ENCODE data around the gene SLC25A11. TPM values are rescaled to one million over a fixed set of nuclear protein-coding genes. Genes with fewer than 3 reads are reported as not detected.

The SLC25A11 gene
- total RNA-seq, 1 donor from 2014 or later: 59.5 TPM

DNA sequence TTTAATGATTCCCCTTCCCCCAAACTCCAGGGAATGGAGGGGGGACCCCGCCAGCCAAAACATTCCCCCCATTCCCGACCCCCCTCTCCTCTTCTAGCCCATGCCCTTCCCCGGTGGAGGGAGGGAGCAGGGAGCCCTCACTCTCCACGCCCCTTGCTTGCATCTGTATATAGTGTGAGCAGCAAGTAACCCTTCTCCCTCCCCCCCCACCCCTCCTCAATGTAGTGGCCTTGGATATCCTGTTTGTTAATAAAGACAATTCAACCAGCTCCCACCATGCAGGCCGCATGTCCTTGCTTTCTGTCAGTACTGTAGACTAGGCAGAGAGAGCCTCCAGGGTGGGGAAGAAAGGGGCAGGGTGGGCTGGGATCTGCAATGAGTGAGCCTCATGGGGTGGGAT is 42.1 kb downstream of the SLC25A11 start:
- Histone ChIP-seq H3K4me1 (ENCODE audit: control insufficient read depth in 3 of 3, insufficient read depth in 3 of 3, low read length in 3 of 3) (peaks cover 13 to 21% (median 15%) of the 10 kb centered on the region in 3 donors), H3K27me3 (ENCODE audit: control insufficient read depth in 3 of 3, insufficient read depth in 3 of 3, low read length in 3 of 3) (peaks cover 0 to 21% (median 12%) of the 10 kb centered on the region in 3 donors), H3K4me3 (ENCODE audit: low read length in 3 of 3) (no peak overlapping the region), H3K27ac (ENCODE audit: low read depth, low read length) (no peak overlapping the region), H3K9me3 (ENCODE audit: control insufficient read depth in 3 of 3, low read length in 3 of 3) (no peaks in the 10 kb centered on the region), H3K9ac (ENCODE audit: low read depth in 1 of 3, low read length in 3 of 3) (no peak overlapping the region), H3K36me3 (ENCODE audit: control insufficient read depth in 3 of 3, insufficient read depth in 3 of 3, low read length in 3 of 3) (peaks cover 40 to 43% (median 40%) of the 10 kb centered on the region in 3 donors)

DNA sequence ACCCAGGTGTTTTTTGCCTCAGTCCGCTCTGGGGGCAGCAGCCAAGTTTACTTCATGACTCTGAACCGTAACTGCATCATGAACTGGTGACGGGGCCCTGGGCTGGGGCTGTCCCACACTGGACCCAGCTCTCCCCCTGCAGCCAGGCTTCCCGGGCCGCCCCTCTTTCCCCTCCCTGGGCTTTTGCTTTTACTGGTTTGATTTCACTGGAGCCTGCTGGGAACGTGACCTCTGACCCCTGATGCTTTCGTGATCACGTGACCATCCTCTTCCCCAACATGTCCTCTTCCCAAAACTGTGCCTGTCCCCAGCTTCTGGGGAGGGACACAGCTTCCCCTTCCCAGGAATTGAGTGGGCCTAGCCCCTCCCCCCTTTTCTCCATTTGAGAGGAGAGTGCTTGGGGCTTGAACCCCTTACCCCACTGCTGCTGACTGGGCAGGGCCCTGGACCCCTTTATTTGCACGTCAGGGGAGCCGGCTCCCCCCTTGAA is 42.6 kb downstream of the SLC25A11 start:
- Histone ChIP-seq H3K27me3 (ENCODE audit: control insufficient read depth in 3 of 3, insufficient read depth in 3 of 3, low read length in 3 of 3) (peaks cover 0 to 21% (median 12%) of the 10 kb centered on the region in 3 donors), H3K36me3 (ENCODE audit: control insufficient read depth in 3 of 3, insufficient read depth in 3 of 3, low read length in 3 of 3) (peaks cover 44 to 48% (median 45%) of the 10 kb centered on the region in 3 donors), H3K4me3 (ENCODE audit: low read length in 3 of 3) (no peak overlapping the region), H3K27ac (ENCODE audit: low read depth, low read length) (no peak overlapping the region), H3K4me1 (ENCODE audit: control insufficient read depth in 3 of 3, insufficient read depth in 3 of 3, low read length in 3 of 3) (peaks cover 8 to 15% (median 12%) of the 10 kb centered on the region in 3 donors), H3K9me3 (ENCODE audit: control insufficient read depth in 3 of 3, low read length in 3 of 3) (no peaks in the 10 kb centered on the region), H3K9ac (ENCODE audit: low read depth in 1 of 3, low read length in 3 of 3) (no peak overlapping the region)

DNA sequence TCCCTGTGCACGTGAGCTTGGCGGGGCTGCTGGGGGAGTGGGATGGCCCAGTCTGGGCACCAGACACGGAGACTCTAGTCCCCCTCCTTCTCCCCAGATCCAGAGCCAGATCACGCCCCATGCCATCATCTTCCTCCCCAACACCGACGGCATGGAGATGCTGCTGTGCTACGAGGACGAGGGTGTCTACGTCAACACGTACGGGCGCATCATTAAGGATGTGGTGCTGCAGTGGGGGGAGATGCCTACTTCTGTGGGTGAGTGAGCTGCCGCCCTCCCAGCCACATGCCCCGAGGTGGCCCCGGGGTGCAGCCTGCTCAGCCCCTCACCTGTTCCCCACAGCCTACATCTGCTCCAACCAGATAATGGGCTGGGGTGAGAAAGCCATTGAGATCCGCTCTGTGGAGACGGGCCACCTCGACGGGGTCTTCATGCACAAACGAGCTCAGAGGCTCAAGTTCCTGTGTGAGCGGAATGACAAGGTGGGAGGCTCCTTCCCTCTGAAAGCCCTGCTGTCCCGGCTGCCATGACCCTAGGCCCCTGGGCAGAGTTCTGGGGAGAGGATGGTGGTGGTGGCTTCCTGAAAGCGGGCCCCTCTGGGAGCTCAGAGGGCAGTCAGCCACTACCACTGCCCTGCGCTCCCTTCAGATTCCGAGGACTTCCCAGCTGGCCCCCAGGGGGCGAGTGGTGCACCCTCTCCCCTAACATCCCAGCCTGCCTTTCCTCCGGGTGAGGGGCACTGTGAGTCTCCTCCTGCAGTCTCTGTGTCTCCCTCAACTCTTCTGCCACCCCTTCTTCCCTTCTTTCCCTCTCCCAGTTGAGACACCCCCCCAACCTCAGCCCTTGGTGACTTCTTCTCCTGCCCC is 43.3 kb downstream of the SLC25A11 start:
- H3K9me3 ChIP-seq (ENCODE audit: control insufficient read depth in 3 of 3, low read length in 3 of 3): no peaks in the 10 kb centered on the region
- H3K36me3 ChIP-seq (ENCODE audit: control insufficient read depth in 3 of 3, insufficient read depth in 3 of 3, low read length in 3 of 3): peaks cover 49 to 53% (median 50%) of the 10 kb centered on the region in 3 donors
- no peak overlapping the region for H3K4me3 ChIP-seq (ENCODE audit: low read length in 3 of 3)

DNA sequence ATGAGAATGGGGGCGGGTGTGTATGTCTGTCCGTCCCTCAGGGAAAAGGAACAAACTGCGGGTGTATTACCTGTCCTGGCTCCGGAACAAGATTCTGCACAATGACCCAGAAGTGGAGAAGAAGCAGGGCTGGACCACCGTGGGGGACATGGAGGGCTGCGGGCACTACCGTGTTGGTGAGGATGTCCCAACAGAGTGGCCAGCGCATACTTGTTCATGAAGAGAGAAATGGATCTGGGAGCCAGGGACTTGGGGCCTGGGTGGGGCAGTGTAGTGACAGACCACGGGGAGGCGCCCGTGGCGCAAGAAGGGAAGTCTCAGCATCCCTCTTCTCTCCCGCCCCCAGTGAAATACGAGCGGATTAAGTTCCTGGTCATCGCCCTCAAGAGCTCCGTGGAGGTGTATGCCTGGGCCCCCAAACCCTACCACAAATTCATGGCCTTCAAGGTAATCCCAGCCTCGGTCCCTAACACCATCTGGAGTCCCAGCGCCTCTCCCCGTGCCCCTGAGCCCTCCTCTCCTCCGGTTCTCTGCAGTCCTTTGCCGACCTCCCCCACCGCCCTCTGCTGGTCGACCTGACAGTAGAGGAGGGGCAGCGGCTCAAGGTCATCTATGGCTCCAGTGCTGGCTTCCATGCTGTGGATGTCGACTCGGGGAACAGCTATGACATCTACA is 44.1 kb downstream of the SLC25A11 start:
- Histone ChIP-seq H3K9me3 (ENCODE audit: control insufficient read depth in 3 of 3, low read length in 3 of 3) (no peaks in the 10 kb centered on the region), H3K4me1 (ENCODE audit: control insufficient read depth in 3 of 3, insufficient read depth in 3 of 3, low read length in 3 of 3) (peaks cover 6 to 12% (median 10%) of the 10 kb centered on the region in 3 donors), H3K9ac (ENCODE audit: low read depth in 1 of 3, low read length in 3 of 3) (no peak overlapping the region), H3K36me3 (ENCODE audit: control insufficient read depth in 3 of 3, insufficient read depth in 3 of 3, low read length in 3 of 3) (peaks cover 57 to 61% (median 57%) of the 10 kb centered on the region in 3 donors), H3K27me3 (ENCODE audit: control insufficient read depth in 3 of 3, insufficient read depth in 3 of 3, low read length in 3 of 3) (peaks cover 0 to 21% (median 12%) of the 10 kb centered on the region in 3 donors), H3K4me3 (ENCODE audit: low read length in 3 of 3) (no peak overlapping the region), H3K27ac (ENCODE audit: low read depth, low read length) (no peak overlapping the region)

More for the DNA sequence above, 43.3 kb downstream of the SLC25A11 start:
- H3K27ac ChIP-seq (ENCODE audit: low read depth, low read length): no peak overlapping the region
- H3K27me3 ChIP-seq (ENCODE audit: control insufficient read depth in 3 of 3, insufficient read depth in 3 of 3, low read length in 3 of 3): peaks cover 0 to 21% (median 12%) of the 10 kb centered on the region in 3 donors
- peaks cover 6 to 12% (median 10%) of the 10 kb centered on the region in 3 donors for H3K4me1 ChIP-seq (ENCODE audit: control insufficient read depth in 3 of 3, insufficient read depth in 3 of 3, low read length in 3 of 3)
- H3K9ac ChIP-seq (ENCODE audit: low read depth in 1 of 3, low read length in 3 of 3): no peak overlapping the region

DNA sequence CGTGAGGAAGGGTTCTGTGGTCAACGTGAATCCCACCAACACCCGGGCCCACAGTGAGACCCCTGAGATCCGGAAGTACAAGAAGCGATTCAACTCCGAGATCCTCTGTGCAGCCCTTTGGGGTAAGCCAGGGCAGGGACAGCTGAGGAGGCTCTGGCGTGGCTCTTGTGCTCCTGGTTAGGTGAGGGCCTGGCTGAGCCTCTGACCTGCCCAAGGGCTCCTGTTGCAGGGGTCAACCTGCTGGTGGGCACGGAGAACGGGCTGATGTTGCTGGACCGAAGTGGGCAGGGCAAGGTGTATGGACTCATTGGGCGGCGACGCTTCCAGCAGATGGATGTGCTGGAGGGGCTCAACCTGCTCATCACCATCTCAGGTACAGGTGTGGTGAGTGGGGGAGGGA is 44.7 kb downstream of the SLC25A11 start:
- no peak overlapping the region for H3K27ac ChIP-seq (ENCODE audit: low read depth, low read length)

DNA sequence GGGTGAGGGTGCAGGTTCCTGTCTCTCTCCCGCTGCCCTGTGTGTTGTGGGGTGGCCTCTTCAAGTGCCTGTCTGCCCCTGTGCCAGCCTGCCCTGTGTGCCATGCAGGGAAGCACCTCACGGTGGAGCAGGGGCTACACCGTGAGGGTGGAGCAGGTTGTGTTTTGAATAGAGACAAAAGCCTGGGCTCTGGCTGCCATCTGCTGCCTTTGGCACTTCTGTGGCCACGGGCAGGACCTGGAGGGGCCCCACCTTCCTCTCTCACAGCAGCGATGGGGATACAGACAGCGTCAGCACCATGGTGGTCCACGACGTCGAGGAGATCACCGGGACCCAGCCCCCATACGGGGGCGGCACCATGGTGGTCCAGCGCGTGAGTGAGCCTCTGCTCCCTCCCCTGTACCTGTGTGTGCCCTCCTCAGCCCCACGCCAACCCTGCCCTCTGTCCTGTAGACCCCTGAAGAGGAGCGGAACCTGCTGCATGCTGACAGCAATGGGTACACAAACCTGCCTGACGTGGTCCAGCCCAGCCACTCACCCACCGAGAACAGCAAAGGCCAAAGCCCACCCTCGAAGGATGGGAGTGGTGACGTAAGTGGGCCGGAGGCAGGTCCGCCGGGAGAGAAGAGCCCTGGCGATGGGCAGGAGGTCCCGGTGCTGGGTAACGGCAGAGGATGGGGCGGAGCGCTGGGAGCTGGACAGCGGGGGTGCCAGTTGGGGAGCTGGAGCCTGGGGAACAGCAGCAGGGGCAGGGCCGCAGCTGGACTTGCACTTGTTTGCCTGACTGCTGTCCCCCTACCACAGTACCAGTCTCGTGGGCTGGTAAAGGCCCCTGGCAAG is 45.9 kb downstream of the SLC25A11 start:
- H3K36me3 ChIP-seq (ENCODE audit: control insufficient read depth in 3 of 3, insufficient read depth in 3 of 3, low read length in 3 of 3): peaks cover 64 to 71% (median 68%) of the 10 kb centered on the region in 3 donors
- H3K27me3 ChIP-seq (ENCODE audit: control insufficient read depth in 3 of 3, insufficient read depth in 3 of 3, low read length in 3 of 3): peaks cover 0 to 6% (median 6%) of the 10 kb centered on the region in 3 donors
- H3K9me3 ChIP-seq (ENCODE audit: control insufficient read depth in 3 of 3, low read length in 3 of 3): no peaks in the 10 kb centered on the region
- no peak overlapping the region for H3K4me3 ChIP-seq (ENCODE audit: low read length in 3 of 3)
- peaks cover 0 to 5% (median 3%) of the 10 kb centered on the region in 3 donors for H3K4me1 ChIP-seq (ENCODE audit: control insufficient read depth in 3 of 3, insufficient read depth in 3 of 3, low read length in 3 of 3)
- no peak overlapping the region for H3K27ac ChIP-seq (ENCODE audit: low read depth, low read length)
- H3K9ac ChIP-seq (ENCODE audit: low read depth in 1 of 3, low read length in 3 of 3): no peak overlapping the region

More for the DNA sequence above, 44.7 kb downstream of the SLC25A11 start:
- Histone ChIP-seq H3K9me3 (ENCODE audit: control insufficient read depth in 3 of 3, low read length in 3 of 3) (no peaks in the 10 kb centered on the region), H3K4me3 (ENCODE audit: low read length in 3 of 3) (no peak overlapping the region), H3K27me3 (ENCODE audit: control insufficient read depth in 3 of 3, insufficient read depth in 3 of 3, low read length in 3 of 3) (peaks cover 0 to 18% (median 12%) of the 10 kb centered on the region in 3 donors), H3K4me1 (ENCODE audit: control insufficient read depth in 3 of 3, insufficient read depth in 3 of 3, low read length in 3 of 3) (peaks cover 6 to 12% (median 10%) of the 10 kb centered on the region in 3 donors), H3K9ac (ENCODE audit: low read depth in 1 of 3, low read length in 3 of 3) (no peak overlapping the region), H3K36me3 (ENCODE audit: control insufficient read depth in 3 of 3, insufficient read depth in 3 of 3, low read length in 3 of 3) (peaks cover 63 to 67% (median 64%) of the 10 kb centered on the region in 3 donors)

DNA sequence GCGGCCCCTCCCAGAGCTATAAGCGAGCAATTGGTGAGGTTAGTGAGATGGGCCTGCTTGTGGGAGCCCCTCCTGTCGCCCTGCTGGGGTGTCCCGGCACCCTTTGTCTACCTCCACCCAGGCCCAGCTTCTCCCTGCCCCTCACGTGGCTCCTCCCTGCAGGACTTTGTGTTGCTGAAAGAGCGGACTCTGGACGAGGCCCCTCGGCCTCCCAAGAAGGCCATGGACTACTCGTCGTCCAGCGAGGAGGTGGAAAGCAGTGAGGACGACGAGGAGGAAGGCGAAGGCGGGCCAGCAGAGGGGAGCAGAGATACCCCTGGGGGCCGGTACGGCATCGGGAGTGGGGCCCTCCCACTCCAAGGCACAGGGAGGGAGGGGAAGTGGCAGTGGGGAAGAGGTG is 46.6 kb downstream of the SLC25A11 start:
- Histone ChIP-seq H3K9me3 (ENCODE audit: control insufficient read depth in 3 of 3, low read length in 3 of 3) (no peaks in the 10 kb centered on the region), H3K9ac (ENCODE audit: low read depth in 1 of 3, low read length in 3 of 3) (no peak overlapping the region), H3K36me3 (ENCODE audit: control insufficient read depth in 3 of 3, insufficient read depth in 3 of 3, low read length in 3 of 3) (peaks cover 64 to 71% (median 68%) of the 10 kb centered on the region in 3 donors), H3K27me3 (ENCODE audit: control insufficient read depth in 3 of 3, insufficient read depth in 3 of 3, low read length in 3 of 3) (no peaks in the 10 kb centered on the region), H3K27ac (ENCODE audit: low read depth, low read length) (no peak overlapping the region), H3K4me1 (ENCODE audit: control insufficient read depth in 3 of 3, insufficient read depth in 3 of 3, low read length in 3 of 3) (no peaks in the 10 kb centered on the region), H3K4me3 (ENCODE audit: low read length in 3 of 3) (no peak overlapping the region)

DNA sequence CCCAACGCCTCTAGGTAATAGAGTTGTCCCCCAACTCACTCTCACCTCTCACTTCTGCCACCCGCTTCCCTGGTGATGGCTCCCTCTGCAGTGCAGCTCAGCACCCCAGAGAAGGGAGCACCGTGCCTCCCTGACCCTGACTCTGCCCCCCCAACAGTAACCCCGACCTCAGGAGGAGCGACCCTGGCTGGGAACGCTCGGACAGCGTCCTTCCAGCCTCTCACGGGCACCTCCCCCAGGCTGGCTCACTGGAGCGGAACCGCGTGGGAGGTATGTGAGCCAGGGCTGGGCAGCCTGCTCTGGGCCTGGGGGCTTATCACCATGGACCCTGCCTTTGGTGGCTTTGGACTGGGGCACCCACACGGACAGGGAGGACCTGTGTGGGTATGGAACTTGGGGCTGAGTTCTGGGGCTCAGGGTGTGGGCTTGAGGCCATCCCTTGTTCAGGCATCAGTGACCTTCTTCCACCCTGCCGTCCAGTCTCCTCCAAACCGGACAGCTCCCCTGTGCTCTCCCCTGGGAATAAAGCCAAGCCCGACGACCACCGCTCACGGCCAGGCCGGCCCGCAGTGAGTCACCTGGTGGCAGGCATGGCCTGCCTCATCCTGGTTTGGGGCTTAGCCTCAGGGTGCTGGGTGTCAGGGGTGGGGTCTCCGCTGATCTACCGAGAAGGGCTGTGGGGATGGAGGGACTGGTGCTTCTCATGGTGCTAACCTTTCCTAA is 47.2 kb downstream of the SLC25A11 start:
- Histone ChIP-seq H3K9me3 (ENCODE audit: control insufficient read depth in 3 of 3, low read length in 3 of 3) (no peaks in the 10 kb centered on the region), H3K27ac (ENCODE audit: low read depth, low read length) (no peak overlapping the region), H3K27me3 (ENCODE audit: control insufficient read depth in 3 of 3, insufficient read depth in 3 of 3, low read length in 3 of 3) (no peaks in the 10 kb centered on the region), H3K4me1 (ENCODE audit: control insufficient read depth in 3 of 3, insufficient read depth in 3 of 3, low read length in 3 of 3) (no peaks in the 10 kb centered on the region), H3K4me3 (ENCODE audit: low read length in 3 of 3) (no peak overlapping the region), H3K9ac (ENCODE audit: low read depth in 1 of 3, low read length in 3 of 3) (no peak overlapping the region), H3K36me3 (ENCODE audit: control insufficient read depth in 3 of 3, insufficient read depth in 3 of 3, low read length in 3 of 3) (peaks cover 65 to 75% (median 68%) of the 10 kb centered on the region in 3 donors)

All from skeletal muscle tissue (tissue), 4 donors.